RWPE2 (cell line): ENCODE data around the gene IFNAR2.
A peak's percentile ranks its signal among the peaks of the same experiment; 100 is the strongest.
"Not testable (repeated sequence)": the region's sequence is repeated elsewhere in the genome, so short reads cannot be mapped to it uniquely, and the experiment has no call there.

Source experiments
- ATAC-seq: fragments of 200-7000 bp; cut with Tn5 transposase; 3 replicates; pipeline ENCODE4 v1.9.1; 2021; ENCODE audit warnings: low read depth
- DNase-seq: peaks from one replicate; pipeline ENCODE4 v3.0.0-alpha.2; 2020; ENCODE audit warnings: low spot score
- H3K27ac ChIP-seq: fragments of 450-650 bp; 2 replicates; pipeline ENCODE4 v1.5.1; 2017; ENCODE audit warnings: mild to moderate bottlenecking; ENCODE audit not compliant: poor library complexity, severe bottlenecking
- H3K27me3 ChIP-seq: fragments of 250-450 bp; sonication (Bioruptor Pico); 2 replicates; pipeline ENCODE4 v1.5.1; 2021; ENCODE audit warnings: mild to moderate bottlenecking, moderate library complexity; ENCODE audit not compliant: insufficient read depth, poor library complexity, severe bottlenecking
- H3K36me3 ChIP-seq: fragments of 250-450 bp; sonication (Bioruptor Pico); 2 replicates; pipeline ENCODE4 v1.5.1; 2020; ENCODE audit warnings: low read depth, mild to moderate bottlenecking, moderate library complexity
- H3K4me1 ChIP-seq: fragments of 250-450 bp; sonication (Bioruptor Pico); 2 replicates; pipeline ENCODE4 v1.5.1; 2021; ENCODE audit warnings: mild to moderate bottlenecking, moderate library complexity; ENCODE audit not compliant: insufficient read depth, poor library complexity, severe bottlenecking
- H3K4me3 ChIP-seq: fragments of 250-450 bp; sonication (Bioruptor Pico); 2 replicates; pipeline ENCODE4 v1.5.1; 2021; ENCODE audit warnings: mild to moderate bottlenecking, moderate library complexity; ENCODE audit not compliant: severe bottlenecking
- H3K9me3 ChIP-seq: fragments of 250-450 bp; sonication (Bioruptor Pico); 2 replicates; pipeline ENCODE4 v1.5.1; 2021; ENCODE audit warnings: mild to moderate bottlenecking, moderate library complexity; ENCODE audit not compliant: severe bottlenecking
- TF ChIP-seq, protein P1 (sequence below): fragments of 450-650 bp; IDR thresholded peaks from one replicate; pipeline ENCODE4 v1.5.1; 2017; ENCODE audit warnings: mild to moderate bottlenecking, moderate library complexity; ENCODE audit not compliant: poor library complexity, severe bottlenecking

IFNAR2 gene

GRCh38 chr21:33212159-33212851 lies 17.4 kb upstream of the IFNAR2 start:
- peaks cover 6% of the 10 kb centered on the region for H3K4me1 ChIP-seq
- no peak overlapping the region for H3K4me3 ChIP-seq
- ATAC-seq: peak; percentile 41; the same call in 2 of the 3 replicates
- no peak for DNase-seq
- H3K27ac ChIP-seq: no peak overlapping the region
- no peaks in the 10 kb centered on the region for H3K36me3 ChIP-seq
- H3K27me3 ChIP-seq: no peaks in the 10 kb centered on the region
- TF ChIP-seq, protein P1, sequence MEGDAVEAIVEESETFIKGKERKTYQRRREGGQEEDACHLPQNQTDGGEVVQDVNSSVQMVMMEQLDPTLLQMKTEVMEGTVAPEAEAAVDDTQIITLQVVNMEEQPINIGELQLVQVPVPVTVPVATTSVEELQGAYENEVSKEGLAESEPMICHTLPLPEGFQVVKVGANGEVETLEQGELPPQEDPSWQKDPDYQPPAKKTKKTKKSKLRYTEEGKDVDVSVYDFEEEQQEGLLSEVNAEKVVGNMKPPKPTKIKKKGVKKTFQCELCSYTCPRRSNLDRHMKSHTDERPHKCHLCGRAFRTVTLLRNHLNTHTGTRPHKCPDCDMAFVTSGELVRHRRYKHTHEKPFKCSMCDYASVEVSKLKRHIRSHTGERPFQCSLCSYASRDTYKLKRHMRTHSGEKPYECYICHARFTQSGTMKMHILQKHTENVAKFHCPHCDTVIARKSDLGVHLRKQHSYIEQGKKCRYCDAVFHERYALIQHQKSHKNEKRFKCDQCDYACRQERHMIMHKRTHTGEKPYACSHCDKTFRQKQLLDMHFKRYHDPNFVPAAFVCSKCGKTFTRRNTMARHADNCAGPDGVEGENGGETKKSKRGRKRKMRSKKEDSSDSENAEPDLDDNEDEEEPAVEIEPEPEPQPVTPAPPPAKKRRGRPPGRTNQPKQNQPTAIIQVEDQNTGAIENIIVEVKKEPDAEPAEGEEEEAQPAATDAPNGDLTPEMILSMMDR: no peak
- H3K9me3 ChIP-seq: peaks cover 2% of the 10 kb centered on the region

GRCh38 chr21:33214056-33214455 lies 15.7 kb upstream of the IFNAR2 start:
- ATAC-seq (no peak), DNase-seq (no peak)
- Histone ChIP-seq H3K4me3 (no peak overlapping the region), H3K4me1 (peaks cover 6% of the 10 kb centered on the region), H3K27ac (no peak overlapping the region), H3K36me3 (no peaks in the 10 kb centered on the region), H3K9me3 (no peaks in the 10 kb centered on the region), H3K27me3 (no peaks in the 10 kb centered on the region)
- TF ChIP-seq, protein P1: no peak

GRCh38 chr21:33217138-33217520 lies 12.6 kb upstream of the IFNAR2 start:
- Histone ChIP-seq H3K4me1 (peaks cover 6% of the 10 kb centered on the region), H3K36me3 (no peaks in the 10 kb centered on the region), H3K4me3 (no peak overlapping the region), H3K27me3 (no peaks in the 10 kb centered on the region), H3K27ac (no peak overlapping the region), H3K9me3 (no peaks in the 10 kb centered on the region)
- ATAC-seq: no peak
- TF ChIP-seq, protein P1: no peak
- DNase-seq: no peak

DNA sequence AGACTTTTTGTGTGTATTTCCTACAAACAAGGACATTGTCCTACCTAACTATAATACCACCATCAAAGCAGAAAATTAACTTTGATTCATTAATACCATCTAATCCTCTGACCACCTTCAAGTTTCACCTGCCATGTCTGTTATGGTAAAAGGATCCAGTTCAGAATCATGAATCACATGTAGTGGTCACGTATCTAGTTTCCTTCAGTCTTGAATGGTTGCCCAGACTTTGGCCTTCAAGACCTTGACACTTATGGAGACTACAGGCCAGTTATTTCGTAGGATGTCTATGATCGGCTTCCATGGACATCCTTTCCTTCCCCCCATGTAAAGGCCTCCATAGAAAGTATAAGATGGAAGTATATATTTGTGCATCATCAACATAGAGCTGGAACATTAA lies 10.4 kb upstream of the IFNAR2 start:
- no peaks in the 10 kb centered on the region for H3K9me3 ChIP-seq
- H3K36me3 ChIP-seq: no peaks in the 10 kb centered on the region
- no peak overlapping the region for H3K4me3 ChIP-seq
- TF ChIP-seq, protein P1: no peak
- no peak for DNase-seq
- no peak for ATAC-seq
- H3K4me1 ChIP-seq: peaks cover 6% of the 10 kb centered on the region
- H3K27ac ChIP-seq: no peak overlapping the region
- no peaks in the 10 kb centered on the region for H3K27me3 ChIP-seq

- Histone ChIP-seq H3K4me1 (peaks cover 6% of the 10 kb centered on the region), H3K27me3 (no peaks in the 10 kb centered on the region), H3K9me3 (no peaks in the 10 kb centered on the region), H3K27ac (no peak overlapping the region), H3K36me3 (no peaks in the 10 kb centered on the region), H3K4me3 (no peak overlapping the region)
- DNase-seq (no peak), ATAC-seq (no peak)
- TF ChIP-seq, protein P1: no peak
Observed at GRCh38 chr21:33219954-33220353, 9.8 kb upstream of the IFNAR2 start.

GRCh38 chr21:33225376-33225775 lies 4.4 kb upstream of the IFNAR2 start:
- not testable (repeated sequence) for H3K4me1 ChIP-seq, ATAC-seq, H3K27ac ChIP-seq

More at GRCh38 chr21:33225376-33225775, 4.4 kb upstream of the IFNAR2 start:
- H3K27me3 ChIP-seq, H3K36me3 ChIP-seq, DNase-seq, H3K9me3 ChIP-seq, H3K4me3 ChIP-seq: not testable (repeated sequence)
